ENCODE data around the gene PDLIM5.

- no peak for TF ChIP-seq CTCF (optimal IDR thresholded peaks at IDR 0.05 in 1 of 3, IDR thresholded peaks at IDR 0.05 in 1 of 3, conservative IDR thresholded peaks at IDR 0.05 in 1 of 3; ENCODE audit: extremely low read depth in 1 of 3, insufficient read depth in 2 of 3, low read length in 3 of 3)
- TF ChIP-seq EZH2 (IDR thresholded peaks at IDR 0.05; ENCODE audit: low read length): no peak
These were observed 9.5 kb upstream of the PDLIM5 start for GRCh38 chr4:94442251-94442650.
